ENCODE results near the gene CD99.
A peak's percentile ranks its signal among the peaks of the same experiment; 100 is the strongest.

CD99 gene, protein sequence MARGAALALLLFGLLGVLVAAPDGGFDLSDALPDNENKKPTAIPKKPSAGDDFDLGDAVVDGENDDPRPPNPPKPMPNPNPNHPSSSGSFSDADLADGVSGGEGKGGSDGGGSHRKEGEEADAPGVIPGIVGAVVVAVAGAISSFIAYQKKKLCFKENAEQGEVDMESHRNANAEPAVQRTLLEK

GRCh38 chrX:2690856-2691542, at the start of gene CD99:
TSS of gene CD99 (plus strand) at chrX:2691295. CDS start at chrX:2691361, 66 bp downstream.
- peak; percentile 76 for DNase-seq (ENCODE audit: extremely low read depth in 1 of 2, low read depth in 1 of 2)

DNA sequence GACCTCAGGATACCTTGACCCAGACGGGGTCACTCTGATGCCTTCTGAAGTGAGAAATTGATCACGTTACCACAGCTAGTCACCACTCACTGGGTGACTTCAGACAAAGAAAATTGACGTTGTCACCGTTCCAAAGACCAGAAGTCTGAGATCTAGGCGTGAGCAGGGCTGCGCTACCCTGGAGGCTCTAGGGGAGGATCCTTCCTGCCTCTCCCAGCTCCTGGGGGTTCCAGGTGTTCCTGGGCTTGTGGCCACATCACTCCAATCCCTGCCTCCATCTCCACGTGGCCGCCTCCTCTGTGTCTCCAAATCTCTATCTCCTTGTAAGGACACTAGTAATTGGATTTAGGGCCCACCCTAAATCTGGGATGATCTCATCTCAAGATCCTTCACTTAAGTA, 48.9 kb upstream of the CD99 start:
- DNase-seq (ENCODE audit: extremely low read depth in 1 of 2, low read depth in 1 of 2) = no peak

DNA sequence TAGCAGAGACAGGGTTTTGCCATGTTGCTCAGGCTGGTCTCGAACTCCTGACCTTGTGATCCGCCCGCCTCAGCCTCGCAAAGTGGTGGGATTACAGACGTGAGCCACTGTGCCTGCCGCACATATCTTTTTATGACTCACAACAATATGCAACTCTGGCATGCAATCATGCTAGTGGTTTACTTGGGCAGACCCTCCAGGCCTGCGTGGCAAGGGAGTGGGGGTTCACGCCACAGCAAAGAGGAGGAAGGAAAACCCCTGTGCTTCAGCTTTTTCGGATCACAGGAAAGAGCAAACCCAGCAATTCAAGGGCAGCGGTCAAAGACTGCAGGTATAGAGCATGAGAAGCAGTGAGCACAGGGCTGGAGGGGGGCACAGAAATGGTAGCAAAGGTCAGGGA, 48.3 kb upstream of the CD99 start:
- no peak for DNase-seq (ENCODE audit: extremely low read depth in 1 of 2, low read depth in 1 of 2)

- no peak for DNase-seq (ENCODE audit: extremely low read depth in 1 of 2, low read depth in 1 of 2)
Measured at GRCh38 chrX:2643880-2644279, 47.2 kb upstream of the CD99 start.

DNA sequence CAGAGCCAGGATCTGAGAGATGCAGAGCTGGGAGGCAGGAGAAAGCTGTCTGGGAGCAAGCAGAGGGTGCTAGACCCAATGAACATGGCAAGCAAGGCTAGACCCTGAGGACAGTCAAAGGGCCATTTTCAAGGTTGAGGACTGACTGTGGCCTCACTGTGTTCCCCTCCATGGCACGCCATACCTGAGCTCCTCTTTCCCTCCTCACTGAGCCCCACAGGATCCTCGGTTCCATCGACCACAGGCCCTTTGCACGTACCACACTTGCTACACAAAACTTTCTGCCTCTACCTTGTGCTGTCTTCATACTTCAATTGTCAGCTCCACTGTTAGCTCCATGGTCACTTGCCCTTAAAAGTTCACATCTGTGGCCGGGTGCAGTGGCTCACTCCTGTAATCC, 45.5 kb upstream of the CD99 start:
- no peak for DNase-seq (ENCODE audit: extremely low read depth in 1 of 2, low read depth in 1 of 2)

GRCh38 chrX:2647627-2648026, 43.5 kb upstream of the CD99 start:
- no peak for DNase-seq (ENCODE audit: extremely low read depth in 1 of 2, low read depth in 1 of 2)

GRCh38 chrX:2650037-2650436, 41.1 kb upstream of the CD99 start:
- no peak for DNase-seq (ENCODE audit: extremely low read depth in 1 of 2, low read depth in 1 of 2)

- DNase-seq (ENCODE audit: extremely low read depth in 1 of 2, low read depth in 1 of 2) = no peak
Measured at GRCh38 chrX:2650865-2651264, 40.2 kb upstream of the CD99 start.

DNA sequence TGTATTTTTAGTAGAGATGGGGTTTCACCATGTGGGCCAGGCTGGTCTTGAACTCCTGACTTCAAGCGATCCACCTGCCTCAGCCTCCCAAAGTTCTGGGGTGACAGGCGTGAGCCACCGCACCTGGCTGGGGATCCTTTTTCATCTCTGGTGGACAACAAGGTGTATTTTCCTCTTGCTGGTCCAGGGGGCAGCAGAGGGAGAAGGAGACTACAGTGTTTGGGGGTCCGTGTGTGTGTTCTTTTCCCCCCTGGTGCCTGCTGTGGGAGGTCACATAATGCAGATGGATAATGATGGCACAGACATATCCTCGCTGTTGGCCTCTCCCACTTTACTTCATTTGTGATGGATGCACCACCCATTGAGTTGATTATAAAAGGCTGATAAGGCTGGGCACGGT, 39.0 kb upstream of the CD99 start:
- DNase-seq (ENCODE audit: extremely low read depth in 1 of 2, low read depth in 1 of 2) = no peak

GRCh38 chrX:2654436-2655340, 36.4 kb upstream of the CD99 start:
- DNase-seq (ENCODE audit: extremely low read depth in 1 of 2, low read depth in 1 of 2) = no peak

DNA sequence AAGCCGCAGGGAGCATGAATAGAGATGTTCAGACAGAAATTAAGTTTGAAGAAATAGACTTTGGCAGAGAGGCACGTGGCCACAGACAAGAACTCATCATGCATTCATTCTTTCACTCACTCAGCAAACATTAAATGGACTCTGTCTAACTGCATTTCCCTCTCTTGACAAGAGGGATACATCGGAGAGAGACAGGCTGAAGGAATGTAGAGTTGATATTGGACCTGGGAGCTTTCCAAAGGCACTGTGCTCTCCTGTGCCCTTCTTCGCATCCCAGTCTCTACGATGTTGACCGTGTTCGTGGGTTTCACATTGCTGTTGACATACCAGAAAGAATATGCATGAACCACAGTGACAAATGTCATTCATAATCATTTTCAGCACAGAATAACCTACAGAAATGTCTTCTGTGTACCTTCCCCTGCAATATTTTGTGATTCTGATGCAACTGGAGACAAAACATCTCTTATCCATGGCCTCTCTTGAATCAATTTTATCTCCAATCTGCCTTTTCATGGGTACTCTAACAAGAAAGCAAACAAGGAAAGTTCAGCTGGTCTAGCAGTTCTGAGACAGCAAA, 34.7 kb upstream of the CD99 start:
- DNase-seq (ENCODE audit: extremely low read depth in 1 of 2, low read depth in 1 of 2) = no peak

GRCh38 chrX:2657532-2658113, 33.5 kb upstream of the CD99 start:
- no peak for DNase-seq (ENCODE audit: extremely low read depth in 1 of 2, low read depth in 1 of 2)

DNA sequence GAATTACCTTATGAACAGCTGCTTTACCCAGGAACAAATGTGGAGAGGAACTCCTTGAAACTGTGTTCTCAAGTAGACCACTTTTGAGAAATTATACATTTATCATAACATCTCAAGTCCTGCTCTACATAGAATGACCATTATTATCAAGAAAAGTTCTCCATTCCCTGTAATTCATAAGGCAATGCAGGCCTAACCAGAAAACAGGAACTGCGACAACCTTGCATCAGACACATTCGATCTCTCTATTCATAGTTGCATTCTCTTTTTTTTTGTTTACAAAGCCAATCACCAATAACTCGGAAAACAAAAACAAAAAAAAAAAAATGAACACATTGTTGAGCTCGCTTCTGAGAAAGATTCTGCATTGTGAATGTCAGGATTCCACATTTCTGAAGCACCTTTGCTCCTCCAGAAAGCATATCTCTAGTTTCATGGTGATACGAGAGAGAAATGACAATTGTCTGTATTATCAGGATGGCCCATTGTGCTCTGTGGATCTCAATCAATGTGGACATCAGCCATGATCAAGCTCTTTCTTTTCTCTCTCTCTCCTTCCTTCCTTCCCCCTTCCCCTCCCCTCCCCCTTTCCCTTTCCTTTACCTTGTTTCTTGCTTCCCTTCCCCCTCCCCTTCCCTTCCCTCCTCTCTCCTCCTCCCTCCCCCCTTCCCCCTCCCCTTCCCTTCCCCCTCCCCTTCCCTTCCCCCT, 32.4 kb upstream of the CD99 start:
- no peak for DNase-seq (ENCODE audit: extremely low read depth in 1 of 2, low read depth in 1 of 2)

DNA sequence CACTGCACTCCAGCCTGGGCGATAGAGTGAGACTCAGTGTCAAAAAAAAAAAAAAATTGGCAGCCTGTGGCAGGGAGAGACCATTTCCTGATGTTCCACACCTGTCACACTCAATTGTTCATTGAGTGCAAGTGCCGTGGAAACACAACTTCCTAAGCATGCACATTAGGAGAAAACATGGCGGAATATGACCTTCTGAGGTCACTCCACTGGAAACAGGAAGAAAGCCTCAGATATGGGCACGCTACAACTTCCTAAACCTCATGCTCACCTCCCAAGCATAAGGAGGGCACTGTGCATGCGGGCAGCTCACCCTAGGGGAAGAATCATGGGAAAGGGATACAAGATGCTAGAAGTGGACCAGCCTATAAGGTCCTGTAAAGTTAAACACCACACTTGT, 28.5 kb upstream of the CD99 start:
- no peak for DNase-seq (ENCODE audit: extremely low read depth in 1 of 2, low read depth in 1 of 2)

- no peak for DNase-seq (ENCODE audit: extremely low read depth in 1 of 2, low read depth in 1 of 2)
Measured at GRCh38 chrX:2664502-2664901, 26.6 kb upstream of the CD99 start.

- no peak for DNase-seq (ENCODE audit: extremely low read depth in 1 of 2, low read depth in 1 of 2)
Measured at GRCh38 chrX:2665387-2666304, 25.4 kb upstream of the CD99 start.

GRCh38 chrX:2666491-2666890, 24.6 kb upstream of the CD99 start:
- DNase-seq (ENCODE audit: extremely low read depth in 1 of 2, low read depth in 1 of 2) = no peak

DNA sequence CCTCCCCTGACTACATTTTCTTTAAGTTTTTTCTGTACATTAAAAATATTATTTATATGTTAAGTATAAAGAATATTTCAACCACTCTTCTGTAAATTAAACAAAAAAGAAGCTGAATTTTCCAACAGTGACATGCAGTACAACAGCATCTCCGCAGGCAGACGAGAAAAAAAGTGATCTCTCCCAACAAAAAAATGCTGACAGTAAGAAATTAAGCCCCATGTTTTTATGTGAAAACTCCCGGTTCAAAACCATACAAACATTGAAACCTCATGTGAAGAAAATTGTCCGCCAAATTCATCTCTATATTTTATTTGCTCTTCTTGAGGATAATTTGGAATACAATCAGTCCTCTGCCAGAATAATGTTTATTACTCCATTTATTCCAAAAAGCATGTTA, 20.1 kb upstream of the CD99 start:
- DNase-seq (ENCODE audit: extremely low read depth in 1 of 2, low read depth in 1 of 2) = no peak

DNA sequence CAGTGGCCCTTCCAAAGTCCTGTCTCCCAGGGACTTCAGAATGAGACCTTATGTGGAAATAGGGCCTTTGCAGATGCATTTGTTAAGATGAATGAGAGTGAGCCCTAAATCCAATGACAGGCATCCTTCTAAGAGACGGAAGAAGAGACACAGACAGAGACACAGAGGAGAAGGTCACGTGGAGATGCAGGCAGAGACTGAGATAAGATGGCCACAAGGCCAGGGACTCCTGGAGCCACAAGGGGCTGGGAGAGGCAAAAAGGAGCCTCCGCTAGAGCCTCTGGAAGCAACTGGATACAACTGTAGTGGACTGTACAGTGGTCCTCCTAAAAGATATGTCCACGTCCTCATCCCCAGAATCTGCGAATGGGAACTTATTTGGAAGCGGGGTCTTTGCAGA, 19.0 kb upstream of the CD99 start:
- no peak for DNase-seq (ENCODE audit: extremely low read depth in 1 of 2, low read depth in 1 of 2)

DNA sequence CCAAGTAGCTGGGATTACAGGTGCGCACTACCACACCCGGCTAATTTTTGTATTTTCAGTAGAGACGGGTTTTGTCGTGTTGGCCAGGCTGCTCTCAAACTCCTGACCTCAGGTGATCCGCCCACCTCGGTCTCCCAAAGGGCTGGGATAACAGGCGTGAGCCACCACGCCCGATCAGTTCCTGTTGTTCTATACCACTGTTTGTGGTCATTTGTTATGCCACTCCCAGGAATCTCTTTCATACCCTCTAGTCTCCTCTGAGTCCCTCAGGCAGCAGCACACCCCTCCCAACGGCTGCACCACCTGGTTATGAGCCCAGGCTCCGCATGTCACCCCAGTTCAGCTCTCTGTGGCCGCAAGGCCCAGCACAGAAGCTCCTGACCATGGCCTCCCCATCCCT, 17.5 kb upstream of the CD99 start:
- no peak for DNase-seq (ENCODE audit: extremely low read depth in 1 of 2, low read depth in 1 of 2)

Measured in stimulated activated CD8-positive, alpha-beta memory T cell treated with anti-CD3 and anti-CD28 coated beads, Interleukin-7, amount 100 ng/mL, for 48 hours (primary cell).